Smooth muscle cell (in vitro differentiated cells): ENCODE measurements around the gene INPP5A. TPM values are rescaled to one million over a fixed set of nuclear protein-coding genes. Genes with fewer than 3 reads are reported as not detected.

Experiments
- DNase-seq: peaks from one replicate; lab custom pipeline; 2025; ENCODE audit not compliant: unreplicated experiment; lab: John Stamatoyannopoulos, UW
- H2AFZ ChIP-seq: fragments of 200-600 bp; sonication (generic); 2 replicates; pipeline ENCODE4 v1.6.0; 2016; ENCODE audit warnings: antibody characterized with exemption, low read depth, mild to moderate bottlenecking
- H3F3A ChIP-seq: fragments of 200-600 bp; sonication (generic); 2 replicates; pipeline ENCODE4 v1.6.0; 2017; ENCODE audit warnings: antibody characterized with exemption, low read depth
- H3K27ac ChIP-seq: fragments of 200-600 bp; sonication (generic); 2 replicates; pipeline ENCODE4 v1.5.1; 2016; ENCODE audit warnings: low read depth, mild to moderate bottlenecking
- H3K27me3 ChIP-seq: fragments of 200-600 bp; sonication (generic); 2 replicates; pipeline ENCODE4 v1.6.1; 2016; ENCODE audit warnings: low read depth, mild to moderate bottlenecking
- H3K36me3 ChIP-seq: fragments of 200-600 bp; sonication (generic); 2 replicates; pipeline ENCODE4 v1.5.1; 2016; ENCODE audit warnings: low read depth
- H3K4me1 ChIP-seq: fragments of 200-600 bp; sonication (generic); 2 replicates; pipeline ENCODE4 v1.5.1; 2016; ENCODE audit warnings: low read depth
- H3K4me2 ChIP-seq: fragments of 200-600 bp; sonication (generic); 2 replicates; pipeline ENCODE4 v1.6.0; 2016; ENCODE audit warnings: mild to moderate bottlenecking
- H3K4me3 ChIP-seq: fragments of 200-600 bp; sonication (generic); 2 replicates; pipeline ENCODE4 v1.5.1; 2016; ENCODE audit warnings: mild to moderate bottlenecking
- H3K79me2 ChIP-seq: fragments of 200-600 bp; sonication (generic); 2 replicates; pipeline ENCODE4 v1.6.0; 2016; ENCODE audit warnings: low read depth, mild to moderate bottlenecking
- H3K9ac ChIP-seq: fragments of 200-600 bp; sonication (generic); 2 replicates; pipeline ENCODE4 v1.6.0; 2016; ENCODE audit warnings: low read depth
- H3K9me3 ChIP-seq: fragments of 200-600 bp; sonication (generic); replicated peaks from 2 replicates; pipeline ENCODE4 v1.5.1; 2016; ENCODE audit warnings: low read depth
- H4K20me1 ChIP-seq: fragments of 200-600 bp; sonication (generic); 2 replicates; pipeline ENCODE4 v1.6.0; 2016; ENCODE audit warnings: low read depth
- CTCF ChIP-seq: fragments of 200-600 bp; sonication (generic); IDR thresholded peaks from 2 replicates; pipeline ENCODE4 v1.5.1; 2017; ENCODE audit warnings: borderline replicate concordance, mild to moderate bottlenecking, antibody characterized with exemption; ENCODE audit not compliant: insufficient read depth, poor library complexity, severe bottlenecking
- WGBS: methylation state at CpG from one replicate; pipeline ENCODE4 v1.1.7; 2016; ENCODE audit warnings: low lambda C conversion rate; 5-methylcytosine and 5-hydroxymethylcytosine counted together
- polyA plus RNA-seq: library from polyadenylated mRNA; unstranded; fragments of >200 nt; fragmentation: Nextera tagmentation; extraction: Ambion mirVana; gene quantifications from 2 replicates; pipeline ENCODE4 v1.2.1, GENCODE V29; 2016
- total RNA-seq: library from RNA; depleted of rRNA; stranded (reverse); fragments of >200 nt; gene quantifications from 2 replicates; pipeline ENCODE4 v1.2.3, GENCODE V29; 2014

Gene INPP5A
- total and polyA plus RNA-seq, 2 experiments from 2014 or later, result 48.0 to 55.9 TPM

- H3K27ac ChIP-seq, result no peak overlapping the region
- no peak overlapping the region for H3K4me2 ChIP-seq
- peaks cover 53% of the 10 kb centered on the region for H4K20me1 ChIP-seq
- no peaks in the 10 kb centered on the region for H3K9me3 ChIP-seq
- 95% methylated on average over 24 of the region's 24 CpGs for WGBS
- no peaks in the 10 kb centered on the region for H3K27me3 ChIP-seq
- no peak for DNase-seq
- H3K4me1 ChIP-seq, result no peaks in the 10 kb centered on the region
- no peak overlapping the region for H3K4me3 ChIP-seq
- H3K36me3 ChIP-seq, result no peaks in the 10 kb centered on the region
- no peak for TF ChIP-seq CTCF
- no peaks in the 10 kb centered on the region for H3F3A ChIP-seq
- H3K79me2 ChIP-seq, result no peaks in the 10 kb centered on the region
- H2AFZ ChIP-seq, result no peak overlapping the region
- H3K9ac ChIP-seq, result no peak overlapping the region
Observed at GRCh38 chr10:132698211-132698751, 160.7 kb downstream of the INPP5A start.

DNA sequence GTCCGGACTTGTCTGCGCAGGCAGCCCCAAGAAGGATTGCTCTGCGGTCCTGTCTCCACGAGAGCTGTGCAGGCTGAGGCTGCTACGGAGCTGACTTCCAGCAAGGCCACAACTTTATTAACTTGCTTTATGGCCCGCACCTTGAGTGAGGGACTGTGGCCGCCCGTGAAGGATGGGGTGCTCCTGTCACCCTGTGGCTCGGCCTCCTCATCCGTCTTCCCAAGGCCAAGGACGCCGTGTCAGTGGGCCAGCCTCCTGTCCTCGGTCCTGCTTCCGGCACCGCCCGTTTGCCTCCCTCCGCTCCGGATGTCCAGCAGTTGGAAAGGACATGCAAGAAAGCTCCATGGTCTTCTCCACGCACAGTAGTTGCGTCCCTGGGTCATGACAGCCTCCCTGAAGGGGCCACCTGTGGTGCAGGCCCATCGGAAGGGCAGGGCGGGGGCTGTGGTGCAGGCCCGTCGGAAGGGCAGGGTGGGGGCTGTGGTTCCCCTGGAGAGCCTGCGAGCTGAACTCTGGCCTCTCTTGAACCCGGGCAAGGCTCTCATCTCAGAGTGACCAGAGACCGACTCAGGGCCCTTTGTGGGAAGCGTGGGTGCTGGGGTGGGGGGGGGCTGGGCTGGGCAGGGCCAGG, 161.3 kb downstream of the INPP5A start:
- Histone ChIP-seq H2AFZ (no peak overlapping the region), H3K9ac (no peak overlapping the region), H3F3A (no peaks in the 10 kb centered on the region), H4K20me1 (peaks cover 53% of the 10 kb centered on the region), H3K9me3 (no peaks in the 10 kb centered on the region), H3K4me3 (no peak overlapping the region), H3K79me2 (no peaks in the 10 kb centered on the region), H3K27me3 (no peaks in the 10 kb centered on the region), H3K4me1 (no peaks in the 10 kb centered on the region), H3K27ac (no peak overlapping the region), H3K36me3 (no peaks in the 10 kb centered on the region), H3K4me2 (no peak overlapping the region)
- DNase-seq, result no peak
- TF ChIP-seq CTCF, result no peak
- WGBS, result 96% methylated on average over 26 of the region's 28 CpGs

GRCh38 chr10:132699411-132700155, 162.0 kb downstream of the INPP5A start:
- no peak overlapping the region for H3K4me2 ChIP-seq

More at GRCh38 chr10:132699411-132700155, 162.0 kb downstream of the INPP5A start:
- TF ChIP-seq CTCF, result no peak
- H3F3A ChIP-seq, result no peaks in the 10 kb centered on the region
- peaks cover 53% of the 10 kb centered on the region for H4K20me1 ChIP-seq
- H3K27me3 ChIP-seq, result no peaks in the 10 kb centered on the region
- H3K9me3 ChIP-seq, result no peaks in the 10 kb centered on the region
- H3K9ac ChIP-seq, result no peak overlapping the region
- H3K79me2 ChIP-seq, result no peaks in the 10 kb centered on the region
- 94% methylated on average over 14 of the region's 18 CpGs for WGBS
- H3K4me1 ChIP-seq, result no peaks in the 10 kb centered on the region
- no peak for DNase-seq
- H2AFZ ChIP-seq, result no peak overlapping the region
- H3K4me3 ChIP-seq, result no peak overlapping the region
- H3K27ac ChIP-seq, result no peak overlapping the region
- no peaks in the 10 kb centered on the region for H3K36me3 ChIP-seq
